Tibial artery (tissue), 4 donors: ENCODE results near the gene PAX8.

Experiments used
- DNase-seq, 2 donors: peaks; one replicate each; pipeline ENCODE4 v3.0.0-alpha.2; 2019
- H3K27ac ChIP-seq, 2 donors: fragments of 200-600 bp; sonication (generic) in 1 of 2; 1 replicate in 1 of 2; 2 replicates in 1 of 2; pipeline ENCODE4 v1.5.1; 2018 to 2019; ENCODE audit warnings: mild to moderate bottlenecking in 1 of 2
- H3K27me3 ChIP-seq, 2 donors: fragments of 200-600 bp; sonication (generic) in 1 of 2; one replicate each; pipeline versions ENCODE4 v1.5.1 to v1.6.0; 2016 to 2019
- H3K36me3 ChIP-seq, 3 donors: fragments of 200-600 bp; sonication (generic) in 2 of 3; one replicate each; pipeline ENCODE4 v1.5.1; 2016 to 2019; ENCODE audit warnings: mild to moderate bottlenecking in 2 of 3
- H3K4me1 ChIP-seq, 4 donors: fragments of 200-600 bp; sonication (generic) in 2 of 4; 1 replicate in 3 of 4; 2 replicates in 1 of 4; pipeline ENCODE4 v1.5.1; 2016 to 2019
- H3K4me3 ChIP-seq, 2 donors: fragments of 200-600 bp; sonication (generic) in 1 of 2; 1 replicate in 1 of 2; 2 replicates in 1 of 2; pipeline ENCODE4 v1.5.1; 2018 to 2019; ENCODE audit warnings: mild to moderate bottlenecking in 2 of 2
- H3K9me3 ChIP-seq, 3 donors: fragments of 200-600 bp; sonication (generic) in 1 of 3; one replicate each; pipeline ENCODE4 v1.5.1; 2016 to 2019
- CTCF ChIP-seq, 2 experiments: fragments of 200-600 bp in 1 of 2; fragments of 450-650 bp in 1 of 2; IDR thresholded peaks; one replicate each; pipeline ENCODE4 v1.5.1; 2017 to 2019; ENCODE audit warnings: antibody characterized with exemption in 2 of 2, mild to moderate bottlenecking in 1 of 2, moderate library complexity in 1 of 2
- intact Hi-C: fragments of 100-400 bp; cut with DNase I; formaldehyde crosslinking; loops from one replicate; pipeline ENCODE4 v1.15.0; 2023; ENCODE audit warnings: low total_unique reads

The PAX8 gene

GRCh38 chr2:113167115-113167932 is 111.4 kb downstream of the PAX8 start:
- TF ChIP-seq CTCF (IDR thresholded peaks at IDR 0.05): no peak
- peak in 1 of 2 donors; percentile 62 for DNase-seq
- Histone ChIP-seq H3K27me3 (no peaks in the 10 kb centered on the region), H3K4me1 (no peaks in the 10 kb centered on the region), H3K9me3 (no peaks in the 10 kb centered on the region), H3K4me3 (no peak overlapping the region), H3K36me3 (no peaks in the 10 kb centered on the region), H3K27ac (no peak overlapping the region)
- intact Hi-C loops: no loop called here

- TF ChIP-seq CTCF (IDR thresholded peaks at IDR 0.05): no peak
Measured at GRCh38 chr2:113166187-113166645, 112.5 kb downstream of the PAX8 start.

More at GRCh38 chr2:113166187-113166645, 112.5 kb downstream of the PAX8 start:
- no peak for DNase-seq
- Histone ChIP-seq H3K4me1 (no peaks in the 10 kb centered on the region), H3K9me3 (no peaks in the 10 kb centered on the region), H3K27me3 (no peaks in the 10 kb centered on the region), H3K4me3 (no peak overlapping the region), H3K36me3 (no peaks in the 10 kb centered on the region), H3K27ac (no peak overlapping the region)
- intact Hi-C loops: no loop called here
